Nephron progenitor cell (in vitro differentiated cells): ENCODE measurements around the gene ANKS6.

Experiments used
- DNase-seq: peaks from one replicate; pipeline ENCODE4 v3.0.0; 2021
- H3K27ac Mint-ChIP-seq: 2 replicates; pipeline ENCODE4 v1.8.0; 2021; ENCODE audit warnings: mild to moderate bottlenecking, moderate library complexity, mixed read lengths
- H3K27me3 Mint-ChIP-seq: 2 replicates; pipeline ENCODE4 v1.8.0; 2021; ENCODE audit warnings: mild to moderate bottlenecking, low read depth, mixed read lengths; ENCODE audit not compliant: poor library complexity
- H3K36me3 Mint-ChIP-seq: 2 replicates; pipeline ENCODE4 v1.8.0; 2021; ENCODE audit warnings: low read depth, mixed read lengths
- H3K4me1 Mint-ChIP-seq: 2 replicates; pipeline ENCODE4 v1.8.0; 2021; ENCODE audit warnings: mixed read lengths
- H3K4me3 Mint-ChIP-seq: 2 replicates; pipeline ENCODE4 v1.8.0; 2021; ENCODE audit warnings: mild to moderate bottlenecking, moderate library complexity, mixed read lengths
- H3K9me3 Mint-ChIP-seq: 2 replicates; pipeline ENCODE4 v1.8.0; 2021; ENCODE audit warnings: mild to moderate bottlenecking, moderate library complexity, mixed read lengths
- TF ChIP-seq, protein P1 (sequence below): fragments of 200-600 bp; sonication (generic); IDR thresholded peaks from 2 replicates; pipeline ENCODE4 v1.5.0; 2021; ENCODE audit warnings: antibody characterized with exemption

Gene ANKS6

DNA sequence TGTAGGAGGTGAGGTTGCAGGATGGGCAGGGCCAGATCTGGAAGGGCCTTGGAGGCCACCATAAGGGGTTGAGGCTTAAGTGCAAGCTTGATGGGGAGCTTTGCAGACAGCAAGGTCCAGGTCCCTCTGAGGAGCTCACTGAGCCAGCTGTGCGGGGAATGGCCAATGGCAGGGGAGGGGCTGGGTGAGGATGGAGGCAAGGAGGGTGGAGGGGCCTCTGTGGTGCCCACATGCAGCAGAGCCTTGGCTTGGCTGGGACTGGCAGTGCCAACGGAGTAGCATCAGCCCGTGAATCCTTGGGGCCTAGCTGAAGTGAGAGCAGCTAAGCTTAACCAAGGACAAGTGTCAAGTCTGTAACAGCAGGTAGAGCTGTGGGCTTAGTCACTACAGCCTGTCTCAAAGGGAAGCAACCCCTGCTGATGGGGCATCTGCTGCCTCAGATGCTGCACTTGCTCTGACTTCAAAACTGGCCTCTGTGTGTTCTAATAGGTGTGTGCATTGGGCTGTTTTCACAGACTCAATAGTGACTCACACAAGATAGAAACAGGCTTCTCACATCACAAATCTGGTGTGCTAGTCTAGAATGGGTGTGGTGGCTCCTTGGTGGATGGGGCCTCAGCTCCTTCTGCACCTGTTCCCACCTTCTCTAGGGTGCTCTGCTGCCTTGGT is 27.4 kb upstream of the ANKS6 start:
- H3K27me3 Mint-ChIP-seq: peaks cover 8% of the 10 kb centered on the region
- no peak overlapping the region for H3K27ac Mint-ChIP-seq
- TF ChIP-seq, protein P1, sequence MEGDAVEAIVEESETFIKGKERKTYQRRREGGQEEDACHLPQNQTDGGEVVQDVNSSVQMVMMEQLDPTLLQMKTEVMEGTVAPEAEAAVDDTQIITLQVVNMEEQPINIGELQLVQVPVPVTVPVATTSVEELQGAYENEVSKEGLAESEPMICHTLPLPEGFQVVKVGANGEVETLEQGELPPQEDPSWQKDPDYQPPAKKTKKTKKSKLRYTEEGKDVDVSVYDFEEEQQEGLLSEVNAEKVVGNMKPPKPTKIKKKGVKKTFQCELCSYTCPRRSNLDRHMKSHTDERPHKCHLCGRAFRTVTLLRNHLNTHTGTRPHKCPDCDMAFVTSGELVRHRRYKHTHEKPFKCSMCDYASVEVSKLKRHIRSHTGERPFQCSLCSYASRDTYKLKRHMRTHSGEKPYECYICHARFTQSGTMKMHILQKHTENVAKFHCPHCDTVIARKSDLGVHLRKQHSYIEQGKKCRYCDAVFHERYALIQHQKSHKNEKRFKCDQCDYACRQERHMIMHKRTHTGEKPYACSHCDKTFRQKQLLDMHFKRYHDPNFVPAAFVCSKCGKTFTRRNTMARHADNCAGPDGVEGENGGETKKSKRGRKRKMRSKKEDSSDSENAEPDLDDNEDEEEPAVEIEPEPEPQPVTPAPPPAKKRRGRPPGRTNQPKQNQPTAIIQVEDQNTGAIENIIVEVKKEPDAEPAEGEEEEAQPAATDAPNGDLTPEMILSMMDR: no peak
- no peaks in the 10 kb centered on the region for H3K36me3 Mint-ChIP-seq
- H3K4me3 Mint-ChIP-seq: no peak overlapping the region
- H3K9me3 Mint-ChIP-seq: no peaks in the 10 kb centered on the region
- H3K4me1 Mint-ChIP-seq: no peaks in the 10 kb centered on the region
- DNase-seq: no peak

DNA sequence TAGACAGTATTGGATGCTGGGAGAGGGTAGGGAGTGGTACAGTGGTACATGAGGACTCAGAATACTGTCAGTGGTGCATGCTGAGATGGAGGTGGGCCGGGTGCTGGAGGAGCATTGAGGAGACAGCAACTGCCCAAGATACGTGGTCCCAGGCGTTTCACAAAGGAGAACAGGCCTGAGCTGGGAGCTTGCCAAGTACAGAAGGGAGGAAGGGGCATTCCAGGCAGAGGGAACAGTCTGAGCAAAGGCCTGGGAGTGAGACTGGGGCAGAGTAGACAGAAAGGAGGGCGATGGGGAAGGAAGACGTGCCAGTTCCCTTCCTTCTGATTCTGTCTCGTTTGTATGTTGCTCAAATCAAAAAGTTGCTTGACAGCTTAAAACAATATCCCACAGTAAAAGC is 26.3 kb upstream of the ANKS6 start:
- TF ChIP-seq, protein P1: no peak
- DNase-seq: no peak
- no peaks in the 10 kb centered on the region for H3K36me3 Mint-ChIP-seq
- H3K4me1 Mint-ChIP-seq: no peaks in the 10 kb centered on the region
- no peak overlapping the region for H3K4me3 Mint-ChIP-seq
- peaks cover 8% of the 10 kb centered on the region for H3K27me3 Mint-ChIP-seq
- H3K27ac Mint-ChIP-seq: no peak overlapping the region
- H3K9me3 Mint-ChIP-seq: peaks cover 3% of the 10 kb centered on the region

DNA sequence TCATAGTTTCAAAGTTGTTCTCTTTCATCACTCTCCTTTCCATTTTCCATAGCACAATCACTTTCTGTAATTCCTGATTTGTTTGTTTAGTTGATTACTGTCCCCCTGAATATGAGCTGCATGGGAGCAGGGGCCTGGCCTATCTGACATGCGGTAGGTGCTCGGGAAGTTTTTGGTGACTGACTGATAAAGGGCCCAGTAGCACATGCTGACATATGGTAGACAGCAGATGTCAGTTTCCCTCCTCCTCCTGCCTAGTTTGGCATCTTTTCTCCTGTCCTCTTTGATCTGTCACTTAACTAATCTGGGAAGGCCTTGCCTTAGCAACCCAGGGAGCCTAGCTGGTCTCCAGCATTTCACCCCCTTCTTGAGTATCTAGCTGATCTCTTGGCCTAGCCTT is 25.5 kb upstream of the ANKS6 start:
- Mint-ChIP-seq H3K27me3 (peaks cover 6% of the 10 kb centered on the region), H3K9me3 (peaks cover 3% of the 10 kb centered on the region), H3K4me3 (no peak overlapping the region), H3K36me3 (no peaks in the 10 kb centered on the region), H3K27ac (no peak overlapping the region), H3K4me1 (no peaks in the 10 kb centered on the region)
- TF ChIP-seq, protein P1: no peak
- no peak for DNase-seq

DNA sequence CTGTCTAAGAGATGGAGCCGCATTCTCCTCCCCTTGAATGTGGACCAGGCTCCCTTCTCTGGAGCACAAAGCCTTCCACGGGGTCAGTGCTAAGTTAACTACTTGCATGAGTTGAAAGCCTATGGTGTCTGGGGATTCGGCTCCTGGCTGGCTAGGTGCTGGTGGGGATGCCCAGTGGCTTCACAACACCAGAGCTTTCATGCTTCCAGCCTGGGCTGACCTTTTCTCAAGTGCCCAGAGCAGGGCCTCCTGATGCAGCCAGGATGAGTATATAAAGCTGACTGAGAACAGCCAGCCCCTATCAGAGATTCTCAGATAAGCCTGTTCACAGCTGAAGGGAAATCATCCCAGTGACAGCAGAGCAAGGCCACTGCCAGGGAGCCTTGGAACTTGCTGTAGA is 22.9 kb upstream of the ANKS6 start:
- no peak for DNase-seq
- peaks cover 3% of the 10 kb centered on the region for H3K9me3 Mint-ChIP-seq
- H3K36me3 Mint-ChIP-seq: no peaks in the 10 kb centered on the region
- H3K4me3 Mint-ChIP-seq: no peak overlapping the region
- no peak overlapping the region for H3K27ac Mint-ChIP-seq
- peaks cover 6% of the 10 kb centered on the region for H3K27me3 Mint-ChIP-seq
- TF ChIP-seq, protein P1: no peak
- no peaks in the 10 kb centered on the region for H3K4me1 Mint-ChIP-seq

DNA sequence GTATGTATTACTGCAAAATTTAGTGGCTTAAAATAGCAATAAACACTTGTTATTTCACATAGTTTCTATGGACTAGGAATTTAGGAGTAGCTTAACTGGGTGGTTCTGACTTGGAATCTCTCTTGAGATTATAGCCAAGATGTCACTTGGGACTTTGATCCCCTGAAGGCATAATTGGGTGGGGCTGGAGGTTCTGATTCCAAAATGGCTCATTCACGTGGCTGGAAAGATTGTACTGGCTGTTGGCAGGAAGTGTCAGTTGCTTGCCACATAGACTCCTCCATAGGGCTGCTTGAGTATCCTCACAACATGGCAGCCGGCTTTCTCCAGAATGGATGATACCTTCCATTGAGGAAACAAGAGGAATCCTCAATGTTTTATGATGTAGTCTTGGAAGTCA is 22.4 kb upstream of the ANKS6 start:
- DNase-seq: no peak
- Mint-ChIP-seq H3K27me3 (peaks cover 9% of the 10 kb centered on the region), H3K4me3 (no peak overlapping the region), H3K36me3 (no peaks in the 10 kb centered on the region), H3K27ac (no peak overlapping the region), H3K4me1 (no peaks in the 10 kb centered on the region), H3K9me3 (peaks cover 3% of the 10 kb centered on the region)
- TF ChIP-seq, protein P1: no peak

DNA sequence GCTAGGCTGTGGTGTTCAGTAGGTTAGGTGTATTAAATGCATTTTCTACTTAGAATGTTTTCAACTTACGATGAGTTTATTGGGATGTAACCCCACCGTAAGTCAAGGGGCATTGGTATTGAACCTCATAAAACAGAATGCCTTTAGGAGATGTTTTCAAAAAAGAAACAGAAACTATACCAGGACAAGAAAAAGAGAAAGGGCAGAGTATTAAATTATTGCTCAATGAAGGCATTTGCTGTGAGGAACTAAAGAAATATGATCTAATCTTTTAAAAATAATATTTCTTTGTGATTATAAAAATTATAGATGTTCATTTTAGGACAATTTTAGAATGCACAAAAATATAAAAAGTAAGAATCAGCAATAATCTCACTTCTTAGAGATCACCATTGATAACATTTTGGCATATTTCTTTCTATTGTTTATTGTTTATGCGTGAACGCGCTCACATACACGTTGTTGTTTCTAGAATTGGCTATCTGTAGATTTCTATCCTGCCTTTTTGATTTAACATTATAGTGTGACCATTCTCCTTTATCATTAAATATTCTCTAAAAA is 19.1 kb upstream of the ANKS6 start:
- no peak overlapping the region for H3K4me3 Mint-ChIP-seq

More for the DNA sequence above, 19.1 kb upstream of the ANKS6 start:
- DNase-seq: no peak
- peaks cover 7% of the 10 kb centered on the region for H3K27me3 Mint-ChIP-seq
- H3K9me3 Mint-ChIP-seq: peaks cover 9% of the 10 kb centered on the region
- TF ChIP-seq, protein P1: no peak
- H3K27ac Mint-ChIP-seq: no peak overlapping the region
- no peaks in the 10 kb centered on the region for H3K4me1 Mint-ChIP-seq
- H3K36me3 Mint-ChIP-seq: no peaks in the 10 kb centered on the region
